GM12875 (cell line): ENCODE results near the gene KLHL22.

Source experiments
- H3K4me3 ChIP-seq: one replicate; pipeline ENCODE4 v1.5.1; 2011; ENCODE audit warnings: low read depth, low read length, control low read depth
- TF ChIP-seq, protein P1 (sequence below): IDR thresholded peaks from 2 replicates; pipeline ENCODE4 v1.5.1; 2011; ENCODE audit warnings: low read depth, mild to moderate bottlenecking, control low read depth, inconsistent platforms, low read length, moderate library complexity, borderline replicate concordance; ENCODE audit not compliant: insufficient read depth

Gene KLHL22

GRCh38 chr22:20528405-20528978, 32.9 kb upstream of the KLHL22 start:
- H3K4me3 ChIP-seq = no peak overlapping the region
- TF ChIP-seq, protein P1, sequence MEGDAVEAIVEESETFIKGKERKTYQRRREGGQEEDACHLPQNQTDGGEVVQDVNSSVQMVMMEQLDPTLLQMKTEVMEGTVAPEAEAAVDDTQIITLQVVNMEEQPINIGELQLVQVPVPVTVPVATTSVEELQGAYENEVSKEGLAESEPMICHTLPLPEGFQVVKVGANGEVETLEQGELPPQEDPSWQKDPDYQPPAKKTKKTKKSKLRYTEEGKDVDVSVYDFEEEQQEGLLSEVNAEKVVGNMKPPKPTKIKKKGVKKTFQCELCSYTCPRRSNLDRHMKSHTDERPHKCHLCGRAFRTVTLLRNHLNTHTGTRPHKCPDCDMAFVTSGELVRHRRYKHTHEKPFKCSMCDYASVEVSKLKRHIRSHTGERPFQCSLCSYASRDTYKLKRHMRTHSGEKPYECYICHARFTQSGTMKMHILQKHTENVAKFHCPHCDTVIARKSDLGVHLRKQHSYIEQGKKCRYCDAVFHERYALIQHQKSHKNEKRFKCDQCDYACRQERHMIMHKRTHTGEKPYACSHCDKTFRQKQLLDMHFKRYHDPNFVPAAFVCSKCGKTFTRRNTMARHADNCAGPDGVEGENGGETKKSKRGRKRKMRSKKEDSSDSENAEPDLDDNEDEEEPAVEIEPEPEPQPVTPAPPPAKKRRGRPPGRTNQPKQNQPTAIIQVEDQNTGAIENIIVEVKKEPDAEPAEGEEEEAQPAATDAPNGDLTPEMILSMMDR = no peak

DNA sequence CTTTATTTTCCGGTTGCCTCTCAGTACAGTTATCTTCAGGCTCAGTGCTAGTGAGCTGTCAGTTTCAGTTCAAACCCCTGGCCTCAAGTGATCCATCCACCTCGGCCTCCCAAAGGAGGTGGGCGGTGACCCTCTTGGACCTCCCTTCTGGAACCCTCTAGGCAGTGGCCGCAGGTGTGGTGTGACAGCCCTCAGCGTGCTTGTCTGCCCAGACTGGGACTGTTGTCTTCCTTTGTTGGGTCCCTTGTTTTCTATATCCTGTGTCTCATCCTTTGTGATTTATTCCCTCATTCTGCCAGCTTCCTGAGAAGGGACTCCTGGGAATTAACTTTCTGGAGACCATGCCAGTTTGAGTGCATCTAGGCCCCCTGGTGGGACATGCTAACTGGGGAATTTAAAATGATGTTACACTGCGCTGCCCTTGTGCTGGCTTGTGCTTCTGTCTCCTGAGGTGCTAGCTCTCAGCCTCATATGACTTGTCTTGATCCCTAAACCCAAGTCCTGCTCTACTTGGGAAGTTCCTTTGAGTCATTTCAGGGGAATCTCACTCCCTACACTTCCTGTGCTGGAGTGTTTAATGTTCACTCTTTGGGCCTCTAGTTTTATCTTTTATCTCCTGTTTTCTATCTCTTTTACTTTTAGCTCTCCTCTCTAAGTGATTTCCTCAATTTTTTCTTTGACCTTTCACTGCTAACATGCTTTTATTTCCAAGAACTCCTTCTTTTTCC, 31.2 kb upstream of the KLHL22 start:
- TF ChIP-seq, protein P1 = no peak
- H3K4me3 ChIP-seq = no peak overlapping the region

DNA sequence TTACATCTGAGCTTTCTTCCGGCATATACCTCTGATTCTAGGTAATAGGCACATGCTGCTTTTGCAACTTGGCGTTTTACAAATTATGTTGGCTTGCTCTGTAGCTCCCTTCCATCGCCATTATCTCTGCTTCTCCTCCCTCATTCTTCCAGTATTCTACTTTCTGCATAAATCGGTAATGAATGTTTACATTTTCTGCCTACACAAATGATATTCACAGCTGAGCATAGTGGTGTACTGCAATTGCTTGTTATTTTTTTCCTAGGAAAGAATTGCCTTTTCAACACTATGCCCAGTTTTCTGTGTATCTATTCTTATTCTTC, 30.7 kb upstream of the KLHL22 start:
- TF ChIP-seq, protein P1 = no peak

DNA sequence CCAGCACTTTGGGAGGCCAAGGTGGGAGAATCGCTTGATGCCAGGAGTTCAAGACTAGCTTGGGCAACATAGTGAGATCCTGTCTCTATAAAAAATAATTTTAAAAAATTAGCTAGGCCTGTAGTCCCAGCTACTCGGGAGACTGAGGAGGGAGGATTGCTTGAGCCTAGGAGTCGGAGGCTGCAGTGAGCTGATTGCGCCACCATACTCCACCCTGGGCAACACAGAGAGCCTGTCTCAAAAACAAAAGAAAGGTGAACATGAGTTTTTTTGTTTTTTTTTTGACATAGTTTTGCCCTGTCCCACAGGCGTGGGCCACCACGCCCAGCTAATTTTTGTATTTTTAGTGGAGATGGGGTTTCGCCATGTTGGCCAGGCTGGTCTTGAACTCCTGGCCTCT, 29.5 kb upstream of the KLHL22 start:
- TF ChIP-seq, protein P1 = no peak

More for the DNA sequence above, 30.7 kb upstream of the KLHL22 start:
- H3K4me3 ChIP-seq = no peak overlapping the region

DNA sequence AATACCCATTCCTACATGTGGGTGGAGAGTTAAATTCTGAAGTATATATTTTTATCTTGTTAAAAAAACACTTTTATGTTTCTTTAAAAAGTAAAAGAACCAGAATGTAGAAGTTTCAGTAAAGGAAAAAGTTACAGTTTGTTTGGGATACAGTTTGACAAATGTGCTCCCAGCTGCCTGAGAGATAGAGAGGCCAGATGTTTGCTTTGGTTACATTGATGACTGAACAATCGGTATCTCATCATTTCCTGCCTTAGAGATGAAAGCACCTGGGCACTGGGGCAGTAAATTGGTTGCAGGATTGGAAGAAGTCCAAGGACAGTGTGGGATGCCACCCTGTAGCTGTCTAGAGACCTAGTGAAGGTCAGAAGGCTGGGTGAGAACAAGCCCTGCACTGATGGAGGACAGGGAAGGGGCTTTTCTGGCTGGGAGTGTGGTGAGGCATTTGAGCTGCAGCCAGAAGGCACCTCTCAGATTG, 28.4 kb upstream of the KLHL22 start:
- H3K4me3 ChIP-seq = no peak overlapping the region
- TF ChIP-seq, protein P1 = no peak

More for the DNA sequence above, 29.5 kb upstream of the KLHL22 start:
- no peak overlapping the region for H3K4me3 ChIP-seq

DNA sequence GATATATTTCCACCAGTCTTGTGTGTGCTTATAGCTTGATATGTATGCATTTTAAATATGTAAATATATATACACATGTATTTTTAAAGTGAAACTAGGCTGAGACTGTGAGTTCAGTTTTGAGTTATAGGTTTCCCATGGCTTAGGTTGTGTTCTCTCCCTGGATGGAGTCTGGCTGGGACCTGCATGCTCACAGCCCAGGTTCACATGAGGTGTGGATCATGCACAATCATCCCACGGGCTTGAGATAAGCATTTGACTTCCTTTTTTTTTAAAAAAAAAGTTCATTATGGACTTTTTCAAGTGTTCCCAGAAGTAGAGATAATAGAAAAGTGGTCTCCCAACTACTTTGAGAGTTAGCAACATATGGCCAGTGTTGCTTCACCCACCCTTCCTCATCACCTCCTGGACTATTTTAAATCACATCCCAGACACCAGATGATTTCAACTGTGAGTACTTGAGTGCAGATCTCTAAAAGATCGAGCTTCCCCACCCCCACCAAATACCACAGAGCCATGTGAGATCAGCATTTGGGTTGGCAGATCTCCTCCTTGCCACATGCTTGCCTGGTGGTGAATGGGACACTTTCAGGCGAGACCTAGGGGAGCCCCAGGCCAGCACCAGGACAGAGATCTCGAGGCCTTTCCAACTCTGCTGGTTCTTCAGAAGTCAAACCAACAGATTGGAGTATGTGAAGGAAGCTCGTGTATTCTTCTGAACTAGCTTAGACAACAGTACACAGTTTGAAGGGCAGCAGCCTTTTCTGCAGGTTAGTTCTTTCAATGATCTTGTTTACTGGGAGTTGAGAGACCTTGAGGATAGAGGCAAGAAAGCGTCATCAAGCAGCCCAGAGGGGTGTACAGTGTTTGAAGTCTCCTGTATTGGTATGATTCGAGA, 27.7 kb upstream of the KLHL22 start:
- no peak overlapping the region for H3K4me3 ChIP-seq
- TF ChIP-seq, protein P1 = no peak
